Neuronal stem cell (in vitro differentiated cells): ENCODE results near the gene TJAP1.

Source experiments
- DNase-seq: peaks from one replicate; pipeline ENCODE4 v3.0.0-alpha.2; 2013; ENCODE audit warnings: low spot score
- H2AFZ ChIP-seq: one replicate; pipeline ENCODE4 v1.6.1; 2013; ENCODE audit warnings: mild to moderate bottlenecking, low read length, inconsistent platforms
- H2AK5ac ChIP-seq: 2 replicates; pipeline ENCODE4 v1.6.1; 2013; ENCODE audit warnings: low read depth, mild to moderate bottlenecking, inconsistent platforms, low read length, moderate library complexity, mixed read lengths
- H2BK120ac ChIP-seq: 2 replicates; pipeline ENCODE4 v1.6.1; 2013; ENCODE audit warnings: low read depth, mild to moderate bottlenecking, inconsistent platforms, low read length, moderate library complexity, mixed read lengths
- H2BK12ac ChIP-seq: one replicate; pipeline ENCODE4 v1.6.1; 2013; ENCODE audit warnings: low read length, inconsistent platforms
- H2BK15ac ChIP-seq: 2 replicates; pipeline ENCODE4 v1.6.1; 2013; ENCODE audit warnings: mild to moderate bottlenecking, low read length, inconsistent platforms, mixed read lengths
- H2BK5ac ChIP-seq: one replicate; pipeline ENCODE4 v1.6.1; 2013; ENCODE audit warnings: inconsistent platforms, mild to moderate bottlenecking, low read length, moderate library complexity
- H3K14ac ChIP-seq: one replicate; pipeline ENCODE4 v1.6.1; 2013; ENCODE audit warnings: low read length, inconsistent platforms
- H3K18ac ChIP-seq: 2 replicates; pipeline ENCODE4 v1.6.1; 2013; ENCODE audit warnings: low read length, inconsistent platforms
- H3K23ac ChIP-seq: 2 replicates; pipeline ENCODE4 v1.6.1; 2013; ENCODE audit warnings: low read depth, mild to moderate bottlenecking, mixed read lengths, low read length, inconsistent platforms; ENCODE audit not compliant: poor library complexity
- H3K27ac ChIP-seq: replicated peaks from 3 replicates; pipeline ENCODE4 v1.5.1; 2013; ENCODE audit warnings: low read length, inconsistent platforms
- H3K27me3 ChIP-seq, 3 experiments: 2 replicates each; pipeline ENCODE4 v1.6.1; 2013; ENCODE audit warnings: low read length in 3 of 3, mild to moderate bottlenecking in 2 of 3, inconsistent platforms in 1 of 3, low read depth in 1 of 3, mixed read lengths in 1 of 3, moderate library complexity in 1 of 3; ENCODE audit not compliant: control insufficient read depth in 3 of 3, insufficient read depth in 3 of 3
- H3K36me3 ChIP-seq, 2 donors: replicated peaks in 1 of 2; 2 replicates each; pipeline ENCODE4 v1.6.1; 2013; ENCODE audit warnings: low read length in 2 of 2; ENCODE audit not compliant: control insufficient read depth in 2 of 2, insufficient read depth in 2 of 2
- H3K4ac ChIP-seq: 2 replicates; pipeline ENCODE4 v1.6.1; 2013; ENCODE audit warnings: inconsistent platforms, mild to moderate bottlenecking, low read length, moderate library complexity
- H3K4me1 ChIP-seq, 2 donors: 1 replicate in 1 of 2; 2 replicates in 1 of 2; pipeline ENCODE4 v1.6.1; 2013; ENCODE audit warnings: low read length in 2 of 2, low read depth in 1 of 2; ENCODE audit not compliant: control insufficient read depth in 2 of 2, insufficient read depth in 1 of 2
- H3K4me2 ChIP-seq: one replicate; pipeline ENCODE4 v1.6.1; 2013; ENCODE audit warnings: mild to moderate bottlenecking, low read length, inconsistent platforms; ENCODE audit not compliant: insufficient read depth, poor library complexity, severe bottlenecking
- H3K4me3 ChIP-seq, 2 donors: 2 replicates each; pipeline ENCODE4 v1.5.1; 2013; ENCODE audit warnings: low read length in 2 of 2, mild to moderate bottlenecking in 2 of 2, inconsistent platforms in 1 of 2, moderate library complexity in 1 of 2
- H3K79me1 ChIP-seq: one replicate; pipeline ENCODE4 v1.6.1; 2013; ENCODE audit warnings: low read depth, mild to moderate bottlenecking, inconsistent platforms, low read length, moderate library complexity
- H3K9ac ChIP-seq: one replicate; pipeline ENCODE4 v1.6.1; 2013; ENCODE audit warnings: mild to moderate bottlenecking, low read depth, low read length, inconsistent platforms; ENCODE audit not compliant: poor library complexity
- H3K9me3 ChIP-seq, 2 donors: replicated peaks in 1 of 2; 2 replicates each; pipeline versions ENCODE3 to v1.6.1; 2013; ENCODE audit warnings: low read length in 2 of 2, mild to moderate bottlenecking in 2 of 2, inconsistent platforms in 1 of 2, low read depth in 1 of 2, mixed read lengths in 1 of 2, moderate library complexity in 1 of 2; ENCODE audit not compliant: control insufficient read depth in 2 of 2, insufficient read depth in 1 of 2
- H4K8ac ChIP-seq: one replicate; pipeline ENCODE4 v1.6.1; 2013; ENCODE audit warnings: low read depth, mild to moderate bottlenecking, inconsistent platforms, low read length, moderate library complexity
- H4K91ac ChIP-seq: one replicate; pipeline ENCODE4 v1.6.1; 2013; ENCODE audit warnings: low read length, low read depth, mild to moderate bottlenecking, inconsistent platforms; ENCODE audit not compliant: poor library complexity
- WGBS, 2 donors: extraction: QIAGEN DNeasy Blood & Tissue Kit; methylation state at CpG; one replicate each; pipeline ENCODE4 v1.1.7; 2013; ENCODE audit warnings: missing lambda C conversion rate in 2 of 2, mixed read lengths in 1 of 2; ENCODE audit not compliant: insufficient read length in 2 of 2, insufficient replicate concordance in 1 of 2; ENCODE audit errors: extremely low coverage in 2 of 2; 5-methylcytosine and 5-hydroxymethylcytosine counted together

Gene TJAP1

DNA sequence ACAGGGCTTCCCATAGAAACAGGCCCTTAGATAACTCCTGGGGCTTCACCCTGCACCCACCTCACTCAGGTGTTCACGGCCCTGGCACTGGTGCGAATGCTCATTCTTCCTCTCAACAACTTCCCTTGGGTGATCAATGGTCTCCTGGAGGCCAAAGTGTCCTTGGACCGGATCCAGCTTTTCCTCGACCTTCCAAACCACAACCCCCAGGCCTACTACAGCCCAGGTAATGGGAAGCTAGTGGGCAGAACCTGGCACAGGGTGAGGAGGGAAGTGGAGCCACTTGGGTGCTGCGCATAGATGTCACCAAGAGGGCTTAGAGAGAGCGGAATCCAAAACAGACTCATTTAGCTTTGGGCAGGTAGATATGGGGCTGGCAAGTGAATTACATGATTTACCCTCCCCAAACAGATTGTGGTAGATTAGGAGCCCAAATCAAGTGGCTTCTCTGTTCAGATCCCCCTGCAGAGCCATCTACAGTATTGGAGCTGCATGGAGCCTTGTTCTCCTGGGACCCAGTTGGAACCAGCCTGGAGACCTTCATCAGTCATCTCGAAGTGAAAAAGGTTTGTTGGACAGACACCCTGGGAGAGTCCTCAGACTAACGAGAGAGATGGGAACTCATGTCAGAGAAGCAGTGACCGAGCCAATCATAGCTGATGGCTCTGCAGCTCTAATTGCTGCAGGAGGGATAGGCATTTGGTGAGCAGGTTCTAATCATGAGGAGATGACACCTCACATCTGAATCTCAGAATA, 41.5 kb upstream of the TJAP1 start:
- Histone ChIP-seq H3K4me3 (no peak overlapping the region), H3K9ac (no peak overlapping the region)

DNA sequence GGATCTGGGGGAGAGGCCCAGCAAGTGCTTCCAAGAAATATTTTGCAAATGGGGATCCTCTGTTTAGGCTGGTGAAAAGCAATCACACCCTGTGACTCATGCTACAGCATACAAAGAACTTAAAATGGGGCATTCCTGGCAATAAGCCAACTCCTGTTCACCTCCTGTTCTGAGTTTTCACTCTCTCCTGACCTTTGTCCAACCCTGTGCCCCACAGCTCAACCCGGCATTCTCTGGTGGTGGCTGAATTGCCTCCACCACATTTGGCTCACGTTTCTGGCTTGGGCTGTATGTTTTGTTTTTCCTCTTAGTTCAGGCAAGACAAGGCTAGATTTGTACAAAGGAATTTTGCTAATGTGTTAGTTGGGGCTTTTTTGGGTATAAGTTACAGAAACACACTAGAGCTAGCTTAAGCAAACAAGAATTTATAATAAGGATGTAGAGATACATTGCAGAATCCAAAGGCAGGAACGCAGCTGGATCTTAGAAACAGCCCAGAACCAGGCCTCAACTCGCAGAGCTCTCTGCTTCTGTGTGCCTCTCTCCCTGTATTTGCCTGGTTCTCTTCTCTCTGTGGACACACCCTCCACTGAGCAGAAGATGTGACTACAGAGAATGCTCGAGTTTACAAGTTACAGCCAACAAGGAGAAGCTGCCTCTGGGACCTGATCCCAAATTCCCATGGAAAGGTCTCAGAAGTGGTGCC, 40.6 kb upstream of the TJAP1 start:
- H3K27me3 ChIP-seq, result no peaks in the 10 kb centered on the region
- no peak overlapping the region for H2BK15ac ChIP-seq
- peak overlapping the region; percentile 50 for H2AFZ ChIP-seq
- H2AK5ac ChIP-seq, result no peak overlapping the region
- no peak overlapping the region for H4K91ac ChIP-seq
- H3K23ac ChIP-seq, result no peak overlapping the region
- no peak overlapping the region for H3K9ac ChIP-seq
- no CpG with 5 or more reads among the region's 5 CpGs for WGBS, 2 donors
- no peak overlapping the region for H2BK5ac ChIP-seq
- no peak overlapping the region for H3K4me2 ChIP-seq
- no peak overlapping the region for H4K8ac ChIP-seq
- H3K4me3 ChIP-seq, result no peak overlapping the region
- H3K4ac ChIP-seq, result no peak overlapping the region
- H2BK12ac ChIP-seq, result no peak overlapping the region
- H3K79me1 ChIP-seq, result peaks cover 2% of the 10 kb centered on the region
- no peak overlapping the region for H3K27ac ChIP-seq
- peaks cover 0 to 11% of the 10 kb centered on the region in 2 donors for H3K4me1 ChIP-seq
- no peak overlapping the region for H3K14ac ChIP-seq
- DNase-seq, result no peak
- peaks cover 10 to 26% of the 10 kb centered on the region in 2 donors for H3K36me3 ChIP-seq
- no peaks in the 10 kb centered on the region for H3K9me3 ChIP-seq
- no peak overlapping the region for H3K18ac ChIP-seq
- H2BK120ac ChIP-seq, result no peak overlapping the region

More for the DNA sequence above, 41.5 kb upstream of the TJAP1 start:
- Histone ChIP-seq H2AK5ac (no peak overlapping the region), H3K27ac (no peak overlapping the region), H4K8ac (no peak overlapping the region), H3K23ac (no peak overlapping the region), H2BK5ac (no peak overlapping the region), H2BK15ac (no peak overlapping the region), H2BK120ac (no peak overlapping the region), H2BK12ac (no peak overlapping the region), H3K36me3 (peaks cover 8 to 25% of the 10 kb centered on the region in 2 donors), H3K79me1 (peaks cover 2% of the 10 kb centered on the region), H3K9me3 (no peaks in the 10 kb centered on the region), H3K4me2 (no peak overlapping the region), H4K91ac (no peak overlapping the region), H2AFZ (no peak overlapping the region), H3K4ac (no peak overlapping the region), H3K14ac (no peak overlapping the region), H3K18ac (no peak overlapping the region), H3K4me1 (peaks cover 0 to 11% of the 10 kb centered on the region in 2 donors), H3K27me3 (no peaks in the 10 kb centered on the region)
- no CpG with 5 or more reads among the region's 9 CpGs for WGBS, 2 donors
- no peak for DNase-seq

DNA sequence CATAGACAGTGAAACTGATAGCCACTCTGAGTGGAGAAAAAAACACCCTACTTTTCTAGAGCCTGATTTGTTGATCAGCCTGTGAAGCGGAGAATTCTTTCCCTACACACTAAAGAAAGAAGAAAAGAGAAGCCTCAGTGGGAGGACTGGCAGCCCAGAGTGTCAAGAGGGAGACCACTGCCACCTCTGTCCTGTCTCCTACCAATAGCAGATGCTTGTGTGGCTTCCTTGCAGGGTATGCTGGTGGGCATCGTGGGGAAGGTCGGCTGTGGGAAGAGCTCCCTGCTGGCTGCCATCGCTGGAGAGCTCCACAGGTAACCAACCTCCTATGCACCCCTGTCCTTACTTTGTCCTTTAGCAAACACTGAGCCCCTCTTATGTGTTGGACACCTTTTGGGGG, 39.7 kb upstream of the TJAP1 start:
- Histone ChIP-seq H3K4me1 (peaks cover 0 to 11% of the 10 kb centered on the region in 2 donors), H3K4me3 (no peak overlapping the region), H3K4me2 (no peak overlapping the region), H2BK5ac (no peak overlapping the region), H3K27me3 (no peaks in the 10 kb centered on the region), H2AK5ac (no peak overlapping the region), H3K9me3 (no peaks in the 10 kb centered on the region), H3K9ac (no peak overlapping the region), H2BK120ac (no peak overlapping the region), H2BK15ac (no peak overlapping the region), H3K79me1 (peaks cover 2% of the 10 kb centered on the region), H3K14ac (no peak overlapping the region), H3K36me3 (peaks cover 10 to 20% of the 10 kb centered on the region in 2 donors), H2AFZ (no peak overlapping the region), H4K91ac (no peak overlapping the region), H4K8ac (no peak overlapping the region), H3K27ac (no peak overlapping the region), H3K18ac (no peak overlapping the region), H2BK12ac (no peak overlapping the region), H3K23ac (no peak overlapping the region), H3K4ac (no peak overlapping the region)
- no peak for DNase-seq
- no CpG with 5 or more reads among the region's 4 CpGs for WGBS, 2 donors

DNA sequence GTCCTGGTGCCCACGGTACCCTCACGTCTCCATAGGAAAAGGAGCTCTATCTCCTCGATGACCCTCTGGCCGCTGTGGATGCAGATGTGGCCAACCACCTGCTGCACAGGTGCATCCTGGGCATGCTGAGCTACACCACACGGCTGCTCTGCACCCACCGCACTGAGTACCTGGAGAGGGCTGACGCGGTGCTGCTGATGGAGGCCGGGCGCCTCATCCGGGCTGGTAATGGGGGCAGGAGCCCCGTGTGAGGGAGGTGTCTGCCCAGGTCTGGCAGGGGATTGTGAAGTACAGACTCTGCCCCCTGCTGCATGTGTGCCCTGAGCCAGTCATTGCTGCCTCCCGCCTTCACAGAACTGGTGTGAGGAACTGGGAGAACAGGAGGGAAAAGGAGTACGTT, 34.4 kb upstream of the TJAP1 start:
- H2BK12ac ChIP-seq, result no peak overlapping the region
- H3K9ac ChIP-seq, result no peak overlapping the region
- H3K4ac ChIP-seq, result no peak overlapping the region
- H3K4me3 ChIP-seq, result no peak overlapping the region
- H2AK5ac ChIP-seq, result no peak overlapping the region
- WGBS, 2 donors, result no CpG with 5 or more reads among the region's 14 CpGs
- H4K91ac ChIP-seq, result no peak overlapping the region
- no peak overlapping the region for H2BK5ac ChIP-seq
- no peaks in the 10 kb centered on the region for H3K4me1 ChIP-seq
- H4K8ac ChIP-seq, result no peak overlapping the region
- no peak overlapping the region for H2BK120ac ChIP-seq
- no peaks in the 10 kb centered on the region for H3K27me3 ChIP-seq
- no peaks in the 10 kb centered on the region for H3K79me1 ChIP-seq
- no peaks in the 10 kb centered on the region for H3K9me3 ChIP-seq
- DNase-seq, result no peak
- H2AFZ ChIP-seq, result no peak overlapping the region
- peak overlapping the region; percentile 94 for H3K23ac ChIP-seq
- no peak overlapping the region for H3K14ac ChIP-seq
- no peak overlapping the region for H3K27ac ChIP-seq
- no peak overlapping the region for H3K18ac ChIP-seq
- peaks cover 23 to 46% of the 10 kb centered on the region in 2 donors for H3K36me3 ChIP-seq
- H3K4me2 ChIP-seq, result no peak overlapping the region
- no peak overlapping the region for H2BK15ac ChIP-seq
